HG02885 (cell line): ENCODE measurements around the gene NEK11.

Experiments
- ATAC-seq: cut with Tn5 transposase; IDR thresholded peaks from one replicate; pipeline ENCODE4 v1.9.1; 2021; ENCODE audit warnings: mild to moderate bottlenecking; ENCODE audit not compliant: unreplicated experiment, poor library complexity

The NEK11 gene, protein sequence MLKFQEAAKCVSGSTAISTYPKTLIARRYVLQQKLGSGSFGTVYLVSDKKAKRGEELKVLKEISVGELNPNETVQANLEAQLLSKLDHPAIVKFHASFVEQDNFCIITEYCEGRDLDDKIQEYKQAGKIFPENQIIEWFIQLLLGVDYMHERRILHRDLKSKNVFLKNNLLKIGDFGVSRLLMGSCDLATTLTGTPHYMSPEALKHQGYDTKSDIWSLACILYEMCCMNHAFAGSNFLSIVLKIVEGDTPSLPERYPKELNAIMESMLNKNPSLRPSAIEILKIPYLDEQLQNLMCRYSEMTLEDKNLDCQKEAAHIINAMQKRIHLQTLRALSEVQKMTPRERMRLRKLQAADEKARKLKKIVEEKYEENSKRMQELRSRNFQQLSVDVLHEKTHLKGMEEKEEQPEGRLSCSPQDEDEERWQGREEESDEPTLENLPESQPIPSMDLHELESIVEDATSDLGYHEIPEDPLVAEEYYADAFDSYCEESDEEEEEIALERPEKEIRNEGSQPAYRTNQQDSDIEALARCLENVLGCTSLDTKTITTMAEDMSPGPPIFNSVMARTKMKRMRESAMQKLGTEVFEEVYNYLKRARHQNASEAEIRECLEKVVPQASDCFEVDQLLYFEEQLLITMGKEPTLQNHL

DNA sequence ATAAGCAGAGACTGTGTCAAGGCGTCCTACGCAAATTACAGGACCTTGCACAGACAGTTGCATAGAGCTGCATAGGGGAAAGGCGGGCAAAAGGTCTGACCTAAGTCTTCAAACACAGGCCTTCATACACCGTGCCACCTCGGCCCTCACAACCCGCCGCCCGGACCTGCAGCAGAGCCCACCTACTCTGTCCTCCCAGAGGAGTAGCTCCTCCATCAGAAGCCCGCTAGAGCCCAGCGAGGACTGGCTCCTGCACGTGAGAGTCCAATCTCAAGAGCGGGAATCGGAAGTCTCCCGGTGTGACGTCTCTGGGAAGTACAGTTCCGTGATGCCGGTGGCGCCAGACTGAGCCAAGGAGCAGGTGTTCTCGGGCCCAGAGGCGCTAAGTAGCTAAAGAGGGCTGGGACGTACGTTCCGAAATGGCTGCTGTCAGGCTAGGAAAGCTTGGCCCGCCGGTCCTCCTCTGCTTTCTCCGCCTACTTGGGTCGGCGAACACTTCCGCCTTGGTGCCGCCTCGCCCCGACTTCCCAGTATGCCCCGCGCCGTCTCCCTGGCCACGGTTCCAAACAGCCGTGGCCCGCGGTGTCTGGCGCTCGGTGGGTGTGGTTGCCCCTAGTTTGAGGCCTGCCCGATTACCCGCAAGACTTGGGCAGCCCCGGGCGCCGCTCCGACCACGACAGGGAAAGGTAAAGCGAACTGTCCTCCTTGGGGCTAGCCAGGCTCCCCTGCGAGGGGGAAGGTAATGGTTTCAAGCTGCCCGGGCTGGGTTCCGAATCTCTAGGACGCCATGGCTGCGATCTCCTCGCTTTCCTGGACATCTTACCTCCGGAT is at the start of gene NEK11, which contains the start of gene ASTE1:
TSS of gene NEK11 (plus strand) at position 557 of the 831 bp plus-strand sequence. CDS start 2,832 bp downstream, outside the sequence.
TSS of gene ASTE1 (minus strand) at position 505 of the 831 bp plus-strand sequence. CDS start 1,519 bp downstream, outside the sequence.
- peak; percentile 99 for ATAC-seq

DNA sequence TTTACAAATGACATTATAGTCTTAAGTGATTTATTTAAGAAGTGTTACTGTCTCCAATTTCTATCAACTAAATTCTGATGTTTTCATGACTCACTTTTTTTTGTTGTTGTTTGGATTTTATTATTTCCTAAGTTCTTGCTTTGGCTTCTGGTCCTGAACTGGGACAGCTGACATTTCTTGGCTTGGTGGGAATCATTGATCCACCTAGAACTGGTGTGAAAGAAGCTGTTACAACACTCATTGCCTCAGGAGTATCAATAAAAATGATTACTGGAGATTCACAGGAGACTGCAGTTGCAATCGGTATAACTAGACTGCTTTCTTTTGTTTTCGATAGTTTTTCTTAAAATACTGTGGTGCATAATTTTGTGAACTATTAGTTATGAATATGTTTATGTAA is 47.6 kb upstream of the NEK11 start:
- ATAC-seq: no peak

DNA sequence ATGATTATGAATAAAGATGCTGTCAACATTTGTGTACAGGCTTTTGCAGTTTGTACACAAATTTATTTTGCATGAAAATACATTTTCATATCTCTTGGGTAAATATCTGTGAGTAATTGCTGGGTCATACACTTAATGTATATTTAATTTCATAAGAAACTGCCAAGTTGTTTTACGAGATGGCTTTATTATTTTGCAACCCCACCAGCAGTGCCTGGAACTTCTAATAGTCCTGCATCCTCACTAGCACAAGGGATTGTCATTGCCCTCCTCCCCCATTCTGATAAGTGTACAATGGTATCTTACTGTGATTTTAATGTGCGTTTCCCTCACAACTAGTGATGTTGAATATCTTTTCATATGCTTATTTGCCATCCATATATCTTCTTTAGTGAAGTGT is 45.2 kb upstream of the NEK11 start:
- ATAC-seq: no peak

DNA sequence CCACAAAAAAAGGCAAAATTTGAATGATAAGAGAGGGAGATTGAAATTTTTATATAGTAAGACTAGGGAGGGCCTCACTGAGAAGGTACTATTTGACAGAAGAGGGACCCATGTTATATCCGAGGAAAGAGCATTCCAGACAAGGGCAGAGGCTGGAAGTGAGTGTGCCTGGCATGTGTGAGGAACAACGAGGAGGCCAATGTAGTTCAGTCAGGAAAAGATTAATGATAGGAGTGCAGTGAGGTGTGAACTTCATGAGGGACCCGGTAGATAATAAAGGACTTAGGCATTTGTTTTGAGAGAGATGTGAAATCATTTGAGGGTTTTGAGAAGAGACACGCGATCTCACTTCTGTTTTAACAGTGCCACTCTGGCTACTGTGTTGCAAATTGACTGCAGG is 36.4 kb upstream of the NEK11 start:
- no peak for ATAC-seq

DNA sequence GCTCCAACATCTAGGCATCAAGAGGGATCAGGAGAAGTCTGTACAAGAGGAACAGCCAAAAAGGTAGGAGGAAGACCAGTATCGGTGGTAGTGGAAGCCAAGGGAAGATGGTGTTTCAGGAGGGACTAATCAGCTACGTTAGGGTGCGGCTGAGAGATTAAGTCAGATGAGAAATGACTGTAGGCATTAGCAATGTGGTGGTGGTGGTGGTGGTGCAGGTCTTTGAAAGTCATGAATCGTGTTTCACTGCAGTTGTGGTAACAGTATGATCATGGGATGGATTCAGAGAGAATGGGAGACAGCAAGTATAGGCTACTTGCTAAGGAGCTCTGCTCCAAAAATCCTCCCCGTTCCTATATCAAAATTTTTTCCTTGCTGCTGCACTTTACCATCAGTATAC is 35.6 kb upstream of the NEK11 start:
- no peak for ATAC-seq

DNA sequence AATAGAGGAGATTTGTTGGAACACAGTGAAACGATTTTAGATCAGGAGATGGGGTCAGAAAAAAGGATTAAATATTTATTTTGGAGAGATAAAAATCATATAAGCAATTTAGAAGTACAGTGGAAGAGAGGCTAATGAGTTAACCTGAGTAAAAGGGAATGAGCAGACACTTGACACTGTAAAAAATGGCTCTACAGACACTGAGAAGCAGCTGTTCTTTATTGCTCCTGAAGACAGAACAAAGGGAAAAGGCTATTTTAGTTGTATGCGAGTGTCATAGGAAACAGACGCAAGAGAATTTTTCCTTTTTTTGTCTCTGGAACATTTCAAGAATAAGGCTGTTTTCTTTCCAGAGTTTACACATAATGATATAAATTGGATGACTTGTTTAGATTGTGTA is 34.3 kb upstream of the NEK11 start:
- no peak for ATAC-seq

DNA sequence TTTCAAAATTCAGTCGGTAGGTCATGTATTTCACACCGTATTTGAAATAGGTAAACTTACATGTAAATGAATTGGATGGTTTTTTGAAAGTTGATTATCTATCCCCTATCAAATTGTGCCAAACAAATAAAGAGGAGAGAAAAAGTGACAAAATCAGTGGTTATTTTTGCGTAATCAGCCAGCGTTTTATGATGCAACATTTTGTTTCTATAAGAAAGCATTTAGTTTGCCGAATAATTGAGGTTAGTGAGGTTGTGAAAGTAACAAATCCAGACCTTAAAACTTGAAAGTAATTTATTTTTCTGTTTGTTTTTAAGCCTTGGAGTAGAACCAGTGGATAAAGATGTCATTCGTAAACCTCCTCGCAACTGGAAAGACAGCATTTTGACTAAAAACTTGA is 29.4 kb upstream of the NEK11 start:
- ATAC-seq: no peak

DNA sequence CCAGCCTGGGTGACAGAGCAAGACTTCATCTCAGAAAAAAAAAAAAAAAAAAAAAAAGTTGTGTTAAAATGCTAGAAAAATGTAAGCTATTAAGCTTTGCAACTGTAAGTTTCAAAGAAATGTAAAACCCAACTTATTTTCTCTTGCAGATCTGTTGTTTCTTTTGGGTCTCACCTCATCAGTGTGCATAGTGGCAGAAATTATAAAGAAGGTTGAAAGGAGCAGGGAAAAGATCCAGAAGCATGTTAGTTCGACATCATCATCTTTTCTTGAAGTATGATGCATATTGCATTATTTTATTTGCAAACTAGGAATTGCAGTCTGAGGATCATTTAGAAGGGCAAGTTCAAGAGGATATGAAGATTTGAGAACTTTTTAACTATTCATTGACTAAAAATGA is 25.6 kb upstream of the NEK11 start:
- no peak for ATAC-seq

DNA sequence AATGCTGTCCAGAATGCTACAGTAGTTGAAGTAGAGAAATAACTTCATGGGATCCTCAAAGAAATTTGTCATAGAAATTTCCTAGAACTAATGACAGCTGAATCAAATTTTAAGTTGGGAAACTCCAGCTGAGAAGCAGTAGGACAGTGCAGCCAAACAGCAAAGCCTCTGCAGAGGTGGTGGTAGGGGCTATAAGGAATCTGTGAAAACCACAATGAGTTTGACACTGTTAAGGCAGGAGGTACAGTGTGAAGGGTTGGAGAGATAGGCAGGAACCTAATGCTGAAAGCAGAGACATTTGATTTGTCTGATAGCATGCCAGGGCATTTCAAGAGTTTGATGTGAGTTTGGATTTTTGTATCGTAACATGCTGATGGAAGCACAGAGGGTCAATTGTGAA is 22.1 kb upstream of the NEK11 start:
- ATAC-seq: no peak

DNA sequence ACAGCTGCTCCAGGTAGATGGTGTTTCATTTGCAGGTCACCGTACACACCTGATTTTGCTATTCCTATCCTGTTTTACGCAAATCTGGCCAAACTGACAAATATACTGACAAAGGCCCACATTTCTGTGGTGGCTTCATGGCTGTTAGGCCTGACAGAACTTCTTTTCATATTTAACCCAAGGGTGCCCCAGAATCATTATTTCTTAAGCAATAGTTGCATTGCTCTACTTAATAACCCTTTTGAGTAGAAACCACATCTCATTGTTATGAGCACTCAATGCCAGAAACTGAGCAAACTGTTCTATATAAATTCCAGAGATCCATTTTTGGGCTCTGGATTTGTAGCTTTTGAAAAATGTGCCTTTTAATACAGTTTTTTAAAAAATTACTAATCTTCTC is 19.4 kb upstream of the NEK11 start:
- ATAC-seq: no peak

DNA sequence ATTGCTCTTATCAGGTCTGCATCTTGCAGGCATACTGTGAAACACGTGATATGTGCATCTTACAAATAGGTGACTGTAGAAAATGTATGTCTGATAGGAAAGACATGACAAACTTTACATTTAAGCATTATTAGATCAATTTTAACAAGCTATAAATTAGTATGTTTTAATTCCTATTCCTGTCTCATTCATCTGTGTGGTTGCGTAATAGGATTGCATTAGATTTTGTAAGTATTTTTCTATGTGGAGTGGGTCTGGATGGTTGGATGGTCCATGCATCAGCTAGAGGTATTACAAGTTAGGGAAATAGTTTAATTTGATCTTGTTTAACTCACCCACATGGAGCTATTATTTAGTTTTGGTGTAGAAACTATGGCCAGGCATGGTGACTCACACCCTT is 18.9 kb upstream of the NEK11 start:
- ATAC-seq: no peak

DNA sequence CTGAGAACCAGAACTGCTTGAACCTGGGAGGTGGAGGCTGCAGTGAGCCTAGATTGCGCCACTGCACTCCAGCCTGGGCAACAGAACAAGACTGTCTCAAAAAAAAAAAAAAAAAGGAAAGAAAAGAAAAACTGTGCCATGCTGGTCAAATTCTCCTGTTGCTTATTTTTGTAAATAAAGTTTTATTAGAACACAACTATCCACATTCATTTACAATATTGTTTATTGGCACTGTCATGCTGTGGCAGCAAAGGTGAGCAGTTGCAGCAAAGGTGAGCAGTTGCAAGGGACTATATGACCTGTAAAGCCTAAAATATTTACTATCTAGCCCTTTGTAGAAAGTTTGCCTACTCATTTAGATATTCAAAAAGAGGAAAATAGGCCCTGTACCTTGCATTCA is 18.4 kb upstream of the NEK11 start:
- no peak for ATAC-seq

DNA sequence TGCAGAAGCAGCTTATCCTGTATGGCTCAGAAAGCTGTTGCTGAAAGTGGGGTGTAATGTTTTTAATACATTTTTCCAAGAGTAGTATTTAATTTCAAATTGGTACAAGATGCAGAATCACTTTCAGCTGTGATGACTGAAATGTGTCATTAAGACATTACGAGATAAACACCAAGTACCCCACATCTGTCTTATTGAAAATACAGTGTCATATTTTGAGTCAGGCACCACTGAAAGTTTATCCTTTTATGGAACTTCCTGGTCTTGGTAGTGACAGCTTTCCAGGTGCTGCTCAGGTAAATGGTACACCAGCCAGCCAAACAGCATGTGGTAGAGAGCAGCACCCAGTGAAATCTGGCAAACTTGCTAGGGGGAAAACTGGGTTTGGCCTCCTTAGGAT is 17.0 kb upstream of the NEK11 start:
- ATAC-seq: no peak

DNA sequence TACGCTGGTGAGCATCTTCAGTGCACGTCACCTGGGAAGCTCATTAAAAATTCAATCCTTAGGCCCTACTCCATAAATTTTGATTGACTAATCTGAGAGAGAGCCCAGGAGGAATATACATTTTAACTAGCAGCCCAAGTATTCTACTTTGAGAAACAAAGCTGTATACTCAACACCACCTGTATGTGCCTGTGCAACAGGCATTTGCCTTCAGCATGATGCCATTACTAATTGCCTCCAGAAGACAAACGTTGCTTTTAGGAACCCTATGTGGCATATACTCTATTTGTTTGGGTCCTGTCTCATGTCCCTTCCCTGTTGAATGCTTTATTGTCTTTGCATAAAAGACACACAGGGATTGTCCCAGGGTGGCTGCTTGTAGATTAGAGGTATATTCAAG is 7.7 kb upstream of the NEK11 start:
- no peak for ATAC-seq

DNA sequence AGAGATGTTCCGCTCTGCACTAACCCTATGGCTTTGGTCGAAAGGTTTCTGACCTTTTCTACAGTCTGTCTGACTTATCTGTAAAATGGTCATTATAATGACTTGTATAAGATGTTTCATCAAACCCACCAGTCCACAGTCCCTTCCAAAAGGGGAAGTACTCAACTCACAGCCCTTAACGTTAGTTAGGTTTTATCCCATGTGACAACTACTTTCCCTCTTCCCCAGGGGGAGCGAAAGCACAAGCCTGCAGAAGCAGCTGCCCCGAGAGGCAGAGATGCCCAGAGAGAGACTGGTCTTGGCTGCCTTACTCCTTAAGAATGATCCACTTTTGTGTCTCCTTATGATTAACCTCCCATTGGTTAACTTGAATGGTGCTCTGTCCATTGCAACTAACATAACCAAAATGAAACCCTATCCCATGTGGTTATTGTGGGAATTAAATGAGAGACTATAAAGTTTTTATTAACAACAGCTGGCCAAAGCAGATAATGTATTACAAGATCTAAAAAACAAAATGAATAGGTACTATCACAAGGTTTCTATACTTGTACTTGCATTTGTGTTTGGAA is 6.5 kb upstream of the NEK11 start:
- ATAC-seq: no peak

DNA sequence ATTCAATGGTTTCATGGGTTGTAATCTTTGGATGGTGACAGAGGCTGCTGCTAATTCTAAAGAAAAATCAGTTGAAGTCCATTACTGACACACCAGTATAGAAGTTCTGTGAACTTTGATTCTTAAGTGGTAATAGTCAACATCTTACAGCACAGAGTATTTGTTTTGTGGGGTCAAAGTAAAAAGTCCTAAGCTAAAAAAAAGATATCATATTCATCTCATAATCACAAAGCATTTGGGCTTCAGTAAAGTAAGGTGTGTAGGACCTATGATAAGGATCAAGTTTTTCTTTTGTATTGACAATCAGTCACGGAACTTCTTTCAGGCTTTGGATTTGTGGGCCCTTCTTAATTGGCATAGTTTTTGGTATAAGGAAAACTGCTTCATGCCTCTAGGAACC is 1.1 kb upstream of the NEK11 start:
- no peak for ATAC-seq

DNA sequence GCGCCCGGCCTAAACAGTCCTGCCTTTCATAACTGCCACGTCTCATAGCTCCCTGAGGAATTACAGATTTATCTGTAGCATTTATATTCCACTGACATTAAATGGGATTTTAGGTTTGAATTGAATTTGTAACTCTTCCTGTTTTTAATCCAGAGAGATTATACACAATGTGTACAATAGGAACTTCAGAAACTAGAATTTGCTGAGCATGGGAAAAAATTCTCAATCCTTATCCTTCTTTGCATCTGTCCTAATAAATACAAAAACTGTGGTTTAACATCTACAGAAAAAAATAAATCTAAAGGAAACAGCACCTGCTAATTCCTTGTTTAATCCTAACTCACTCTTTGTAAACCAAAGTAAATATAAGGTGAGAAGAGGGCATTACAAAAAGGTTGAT is 2.2 kb downstream of the NEK11 start:
- no peak for ATAC-seq

DNA sequence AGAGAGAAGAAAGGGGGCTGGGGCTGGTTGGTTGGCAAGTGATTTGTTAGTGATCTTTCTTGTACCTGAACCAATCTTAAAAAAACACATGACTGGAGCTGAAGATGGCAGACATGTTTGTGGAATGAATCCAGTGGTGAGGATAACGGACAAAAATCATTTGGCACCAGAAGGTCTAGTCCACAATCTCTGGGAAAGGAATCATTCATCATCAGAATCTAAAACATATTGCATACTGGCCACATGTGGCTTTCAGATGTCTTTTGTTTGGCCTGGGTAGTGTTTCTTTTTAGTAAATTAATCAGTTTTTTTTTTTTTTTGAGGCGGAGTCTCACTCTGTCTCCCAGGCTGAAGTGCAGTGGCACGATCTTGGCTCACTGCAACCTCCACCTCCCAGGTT is 5.0 kb downstream of the NEK11 start:
- no peak for ATAC-seq

DNA sequence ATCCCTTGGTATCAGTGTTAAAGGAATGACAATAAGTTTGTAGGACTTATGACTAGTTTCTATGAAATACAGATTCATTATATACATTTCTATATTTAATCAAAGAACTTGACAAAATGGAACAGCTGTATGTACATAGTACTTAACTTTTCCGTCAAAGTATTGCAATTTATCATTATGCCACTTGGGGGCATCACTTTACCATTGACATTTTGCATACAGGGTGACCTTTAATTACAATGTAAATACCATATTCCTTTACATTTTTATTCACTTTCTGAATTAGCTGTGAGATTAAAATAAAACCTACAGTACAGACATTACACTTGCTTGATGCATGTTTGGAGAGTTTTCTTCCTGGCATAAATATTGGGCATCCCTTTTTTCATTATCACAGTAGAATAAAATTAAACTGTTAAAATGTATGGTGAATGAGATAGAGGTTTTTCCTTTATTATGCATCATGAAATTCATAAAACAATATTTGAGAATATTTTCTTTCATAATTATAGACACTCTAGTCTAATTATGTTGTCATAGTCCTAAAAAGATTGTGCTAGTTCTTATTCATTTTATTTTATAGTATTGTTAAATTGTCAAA is 6.9 kb downstream of the NEK11 start:
- ATAC-seq: no peak

DNA sequence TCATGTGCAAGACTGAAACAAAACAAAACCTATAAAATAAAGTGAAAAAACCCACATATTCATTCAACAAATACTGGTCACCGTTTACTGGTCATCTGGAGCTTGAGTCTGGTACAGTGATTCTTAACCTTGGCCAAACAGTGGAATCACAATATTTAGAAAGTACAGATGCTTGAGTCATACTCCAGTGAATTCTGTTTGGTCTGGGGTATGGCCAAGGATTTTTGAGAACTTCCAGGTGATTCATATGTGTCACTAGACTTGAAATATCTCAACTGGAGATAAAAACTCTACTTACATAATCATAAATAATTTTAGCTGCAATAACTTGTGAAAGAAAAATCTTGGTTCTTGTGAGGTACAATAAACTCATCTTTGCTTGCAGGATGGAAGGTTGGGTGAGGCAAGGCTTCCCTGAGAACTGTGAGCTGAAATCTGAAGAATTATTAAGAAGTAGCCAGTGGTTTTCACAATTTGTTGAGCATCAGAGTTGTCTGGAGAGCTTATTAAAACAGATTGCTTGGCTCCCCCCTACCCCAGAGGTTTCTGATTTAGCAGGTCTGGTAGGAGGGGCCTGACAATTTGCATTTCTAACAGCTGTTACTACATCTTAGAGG is 9.6 kb downstream of the NEK11 start:
- ATAC-seq: no peak
